H1 (cell line): ENCODE data around the gene GRM8. TPM values are rescaled to one million over a fixed set of nuclear protein-coding genes. Genes with fewer than 3 reads are reported as not detected.

Experiments used
- CTCF ChIA-PET: fragments of 300-600 bp; sonication (Branson Sonifier 250); formaldehyde crosslinking; loops from one replicate; lab custom pipeline; 2021; ENCODE audit not compliant: partially characterized antibody; lab: Charles Lee
- POLR2A ChIA-PET: fragments of 300-600 bp; sonication (Branson Sonifier 250); formaldehyde crosslinking; loops from one replicate; lab custom pipeline; 2021; ENCODE audit warnings: inconsistent platforms; ENCODE audit not compliant: partially characterized antibody; lab: Charles Lee
- DNase-seq, 2 experiments: peaks; one replicate each; pipeline versions ENCODE4 v3.0.0 to v3.0.0-alpha.2; 2010 to 2022; ENCODE audit warnings: low spot score in 2 of 2, low read depth in 1 of 2, mixed read lengths in 1 of 2
- FAIRE-seq: peaks from 2 replicates; lab custom pipeline; 2011; peaks lifted over from hg19 to GRCh38; lab: Jason Lieb, UNC
- H2AFZ ChIP-seq: 2 replicates; pipeline ENCODE4 v1.8.1; 2012; ENCODE audit warnings: low read length, inconsistent platforms
- H2AK5ac ChIP-seq: 2 replicates; pipeline ENCODE4 v1.6.1; 2013; ENCODE audit warnings: low read depth, low read length
- H2BK120ac ChIP-seq: replicated peaks from 2 replicates; pipeline ENCODE3; 2013; ENCODE audit warnings: low read depth, low read length, inconsistent platforms
- H2BK12ac ChIP-seq: 2 replicates; pipeline ENCODE4 v1.6.1; 2013; ENCODE audit warnings: low read depth, low read length
- H2BK15ac ChIP-seq: 2 replicates; pipeline ENCODE4 v1.6.1; 2013; ENCODE audit warnings: low read length
- H2BK20ac ChIP-seq: 2 replicates; pipeline ENCODE4 v1.6.1; 2013; ENCODE audit warnings: low read length
- H2BK5ac ChIP-seq: 2 replicates; pipeline ENCODE4 v1.6.1; 2013; ENCODE audit warnings: low read depth, low read length
- H3K14ac ChIP-seq: 2 replicates; pipeline ENCODE4 v1.6.1; 2013; ENCODE audit warnings: inconsistent platforms; ENCODE audit not compliant: insufficient read length
- H3K18ac ChIP-seq: 2 replicates; pipeline ENCODE4 v1.6.1; 2013; ENCODE audit warnings: low read length; ENCODE audit errors: extremely low read depth
- H3K23ac ChIP-seq: 2 replicates; pipeline ENCODE4 v1.6.1; 2013; ENCODE audit warnings: inconsistent platforms; ENCODE audit not compliant: insufficient read length
- H3K23me2 ChIP-seq: 2 replicates; pipeline ENCODE4 v1.6.1; 2013; ENCODE audit warnings: low read depth, low read length
- H3K27ac ChIP-seq: 2 replicates; pipeline ENCODE4 v1.6.1; 2011; ENCODE audit warnings: low read depth, low read length, inconsistent platforms
- H3K27me3 ChIP-seq, 4 experiments: replicated peaks in 1 of 4; 1 replicate in 1 of 4; 2 replicates in 3 of 4; pipeline versions ENCODE4 v1.6.1 to v1.8.1; 2011 to 2013; ENCODE audit warnings: low read length in 3 of 4, mild to moderate bottlenecking in 3 of 4, inconsistent platforms in 2 of 4, mixed read lengths in 2 of 4, moderate library complexity in 1 of 4; ENCODE audit not compliant: control insufficient read depth in 3 of 4, insufficient read depth in 3 of 4; ENCODE audit errors: extremely low read depth in 1 of 4
- H3K36me3 ChIP-seq, 4 experiments: 2 replicates each; pipeline versions ENCODE4 v1.6.1 to v1.8.1; 2011 to 2013; ENCODE audit warnings: mild to moderate bottlenecking in 4 of 4, low read length in 3 of 4, moderate library complexity in 2 of 4, control low read depth in 1 of 4, inconsistent platforms in 1 of 4; ENCODE audit not compliant: insufficient read depth in 4 of 4, control insufficient read depth in 2 of 4
- H3K4ac ChIP-seq: replicated peaks from 2 replicates; pipeline ENCODE3; 2013; ENCODE audit warnings: low read length, low read depth, mixed read lengths, inconsistent platforms; ENCODE audit not compliant: insufficient read length
- H3K4me1 ChIP-seq, 4 experiments: replicated peaks in 1 of 4; 1 replicate in 1 of 4; 2 replicates in 3 of 4; pipeline versions ENCODE4 v1.6.1 to v1.8.1; 2011 to 2013; ENCODE audit warnings: low read length in 3 of 4, inconsistent platforms in 2 of 4, mixed read lengths in 1 of 4; ENCODE audit not compliant: insufficient read depth in 4 of 4, control insufficient read depth in 3 of 4
- H3K4me2 ChIP-seq, 2 experiments: 2 replicates each; pipeline versions ENCODE4 v1.6.1 to v1.8.1; 2011 to 2013; ENCODE audit warnings: low read depth in 2 of 2, low read length in 2 of 2, control low read depth in 1 of 2, inconsistent platforms in 1 of 2, mild to moderate bottlenecking in 1 of 2; ENCODE audit not compliant: insufficient read depth in 1 of 2
- H3K4me3 ChIP-seq, 4 experiments: fragments of 200-600, 300-600 bp in 1 of 4; sonication (generic), shearing (Covaris generic), sonication (Bioruptor Twin) in 1 of 4; 2 replicates each; pipeline versions ENCODE4 v1.5.1 to v1.8.1; 2011 to 2016; ENCODE audit warnings: low read length in 4 of 4, low read depth in 3 of 4, control low read depth in 2 of 4, inconsistent platforms in 2 of 4, mild to moderate bottlenecking in 2 of 4, mixed read lengths in 1 of 4, moderate library complexity in 1 of 4; ENCODE audit not compliant: insufficient read depth in 2 of 4; ENCODE audit errors: extremely low read depth in 1 of 4
- H3K56ac ChIP-seq: replicated peaks from 2 replicates; pipeline ENCODE3; 2013; ENCODE audit warnings: low read depth, mild to moderate bottlenecking, mixed read lengths, low read length, inconsistent platforms; ENCODE audit not compliant: insufficient read length
- H3K79me1 ChIP-seq: 2 replicates; pipeline ENCODE4 v1.6.1; 2013; ENCODE audit warnings: low read depth, low read length, control low read depth
- H3K79me2 ChIP-seq, 2 experiments: 2 replicates each; pipeline versions ENCODE4 v1.6.1 to v1.8.1; 2012 to 2013; ENCODE audit warnings: low read length in 2 of 2, mild to moderate bottlenecking in 2 of 2, inconsistent platforms in 1 of 2; ENCODE audit not compliant: insufficient read depth in 2 of 2, control insufficient read depth in 1 of 2
- H3K9ac ChIP-seq, 4 experiments: replicated peaks in 1 of 4; 1 replicate in 1 of 4; 2 replicates in 3 of 4; pipeline versions ENCODE4 v1.6.1 to v1.8.1; 2011 to 2013; ENCODE audit warnings: low read depth in 3 of 4, low read length in 3 of 4, control low read depth in 2 of 4, mild to moderate bottlenecking in 2 of 4, moderate library complexity in 2 of 4, inconsistent platforms in 1 of 4; ENCODE audit errors: extremely low read depth in 1 of 4
- H3K9me3 ChIP-seq, 2 experiments: 2 replicates each; pipeline versions ENCODE4 v1.6.1 to v1.8.1; 2012 to 2013; ENCODE audit warnings: mild to moderate bottlenecking in 2 of 2, moderate library complexity in 2 of 2, control low read depth in 1 of 2, inconsistent platforms in 1 of 2, low read depth in 1 of 2, low read length in 1 of 2, mixed read lengths in 1 of 2; ENCODE audit not compliant: insufficient read depth in 2 of 2
- H4K20me1 ChIP-seq, 2 experiments: replicated peaks in 1 of 2; 2 replicates each; pipeline versions ENCODE3 to v1.8.1; 2011 to 2013; ENCODE audit warnings: inconsistent platforms in 2 of 2, low read length in 2 of 2, mild to moderate bottlenecking in 1 of 2; ENCODE audit not compliant: insufficient read depth in 2 of 2, control insufficient read depth in 1 of 2
- H4K5ac ChIP-seq: 2 replicates; pipeline ENCODE4 v1.6.1; 2013; ENCODE audit warnings: low read length, low read depth, mixed read lengths, inconsistent platforms; ENCODE audit not compliant: insufficient read length
- H4K8ac ChIP-seq: 2 replicates; pipeline ENCODE4 v1.8.0; 2013; ENCODE audit warnings: mild to moderate bottlenecking, moderate library complexity, low read length, inconsistent platforms; ENCODE audit not compliant: insufficient read depth; ENCODE audit errors: extremely low read depth
- H4K91ac ChIP-seq: replicated peaks from 2 replicates; pipeline ENCODE3; 2013; ENCODE audit warnings: low read length, mixed read lengths, inconsistent platforms; ENCODE audit not compliant: insufficient read length
- BACH1 ChIP-seq: IDR thresholded peaks from 2 replicates; pipeline ENCODE4 v1.6.1; 2012; ENCODE audit warnings: low read length, improper control_type of control experiment
- CBX8 ChIP-seq: fragments of 300-800, 300-1000 bp; sonication (generic); IDR thresholded peaks from 2 replicates; pipeline ENCODE4 v1.7.1; 2016; ENCODE audit warnings: low read depth, low read length, borderline replicate concordance
- CEBPB ChIP-seq: IDR thresholded peaks from 2 replicates; pipeline ENCODE4 v1.6.1; 2012; ENCODE audit warnings: low read depth, low read length
- CHD1 ChIP-seq: IDR thresholded peaks from 2 replicates; pipeline ENCODE4 v1.6.1; 2012; ENCODE audit warnings: low read depth, low read length, improper control_type of control experiment
- GABPA ChIP-seq: IDR thresholded peaks from 2 replicates; pipeline ENCODE4 v1.6.1; 2011; ENCODE audit warnings: mild to moderate bottlenecking, low read length, moderate library complexity, borderline replicate concordance; ENCODE audit not compliant: insufficient read depth
- GTF2F1 ChIP-seq: IDR thresholded peaks from 2 replicates; pipeline ENCODE4 v1.6.1; 2012; ENCODE audit warnings: low read depth, low read length, improper control_type of control experiment, borderline replicate concordance
- JUND ChIP-seq: IDR thresholded peaks from 2 replicates; pipeline ENCODE4 v1.6.1; 2011; ENCODE audit warnings: mild to moderate bottlenecking, improper control_type of control experiment, low read length
- PHF8 ChIP-seq: fragments of 200-600 bp; sonication (generic); conservative IDR thresholded peaks from 2 replicates; pipeline ENCODE4 v1.7.1; 2012; ENCODE audit warnings: low read depth, mild to moderate bottlenecking, inconsistent platforms, low read length, moderate library complexity
- POLR2AphosphoS5 ChIP-seq: IDR thresholded peaks from 2 replicates; pipeline ENCODE4 v1.6.1; 2011; ENCODE audit warnings: low read depth, low read length
- RNF2 ChIP-seq: fragments of 200-900, 300-1000 bp; sonication (generic); IDR thresholded peaks from 2 replicates; pipeline ENCODE4 v1.7.1; 2016; ENCODE audit warnings: borderline replicate concordance, low read depth, mild to moderate bottlenecking, antibody characterized with exemption, low read length; ENCODE audit not compliant: poor library complexity, severe bottlenecking; ENCODE audit errors: missing control alignments
- SIX5 ChIP-seq: IDR thresholded peaks from 2 replicates; pipeline ENCODE4 v1.6.1; 2011; ENCODE audit warnings: mild to moderate bottlenecking, low read depth, low read length
- SP1 ChIP-seq: IDR thresholded peaks from 2 replicates; pipeline ENCODE4 v1.6.1; 2011; ENCODE audit warnings: low read depth, low read length
- YY1 ChIP-seq: IDR thresholded peaks from 2 replicates; pipeline ENCODE4 v1.6.1; 2011; ENCODE audit warnings: low read depth, mild to moderate bottlenecking, low read length
- WGBS, 2 experiments: shearing (Covaris generic) in 1 of 2; methylation state at CpG; one replicate each; pipeline versions ENCODE4 v1.1.6 to v1.1.7; 2013 to 2015; ENCODE audit warnings: low lambda C conversion rate in 2 of 2, mixed read lengths in 2 of 2, inconsistent platforms in 1 of 2, low coverage in 1 of 2, missing lambda C conversion rate in 1 of 2; ENCODE audit not compliant: insufficient replicate concordance in 2 of 2, insufficient coverage in 1 of 2, insufficient read length in 1 of 2; ENCODE audit errors: extremely low coverage in 1 of 2, missing lambda C conversion rate in 1 of 2; 5-methylcytosine and 5-hydroxymethylcytosine counted together
- polyA plus RNA-seq, 7 experiments: library from polyadenylated mRNA; depleted of rRNA in 3 of 7; stranded (reverse) in 5 of 7; unstranded in 2 of 7; fragments of >200 nt in 5 of 7; fragments of 200-250 nt in 2 of 7; gene quantifications; 1 replicate in 5 of 7; 2 replicates in 1 of 7; 4 replicates in 1 of 7; pipeline versions ENCODE4 v1.2.1 to v1.2.3, GENCODE V29; 2011 to 2013; ENCODE audit warnings: missing spikeins in 2 of 7, mixed read lengths in 2 of 7
- total RNA-seq: library from RNA; stranded (reverse); fragmentation: NEBNext Ultra II Directional; extraction: Animal tissue kit (Norgen Biotek cat#: 25700); gene quantifications from 2 replicates; pipeline ENCODE4 v1.2.1, GENCODE V29; 2021

Gene GRM8
- total and polyA plus RNA-seq, 2 of the 8 experiments (the other 6 are each of a cell fraction or from before 2014, with no cell fraction given), result 2.6 to 2.8 TPM

GRCh38 chr7:126574276-126575250 is 678.2 kb downstream of the GRM8 start:
- H3K18ac ChIP-seq, result no peak overlapping the region
- no peak overlapping the region for H2BK12ac ChIP-seq
- no peak overlapping the region for H2BK5ac ChIP-seq
- no peak overlapping the region for H3K4ac ChIP-seq
- no peak overlapping the region for H2AK5ac ChIP-seq
- ChIA-PET POLR2A (no interaction called here), CTCF (interaction anchor here (0.9 to 2.0 kb wide), 2 partner anchors 34 to 36 kb away, joined by 3 to 7 read pairs; no protein-coding TSS in a partner anchor)
- H3K79me2 ChIP-seq, result no peaks in the 10 kb centered on the region
- peaks cover 0 to 3% (median 0%) of the 10 kb centered on the region in 4 experiments; a peak in 1 of 7 replicates for H3K4me1 ChIP-seq
- no peak overlapping the region for H3K4me2 ChIP-seq
- no peak overlapping the region for H2AFZ ChIP-seq
- DNase-seq, result peak in 1 of 2 experiments; percentile 9
- H3K4me3 ChIP-seq, result no peak overlapping the region
- H3K27ac ChIP-seq, result no peak overlapping the region
- H3K27me3 ChIP-seq, result no peaks in the 10 kb centered on the region
- H3K9me3 ChIP-seq, result no peaks in the 10 kb centered on the region
- H3K56ac ChIP-seq, result no peak overlapping the region
- H3K36me3 ChIP-seq, result no peaks in the 10 kb centered on the region
- H3K9ac ChIP-seq, result no peak overlapping the region
- no peak overlapping the region for H3K23ac ChIP-seq
- H2BK15ac ChIP-seq, result no peak overlapping the region
- H3K14ac ChIP-seq, result no peak overlapping the region
- no peak overlapping the region for H4K91ac ChIP-seq
- no peaks in the 10 kb centered on the region for H3K23me2 ChIP-seq
- 96% methylated on average over 6 of the region's 6 CpGs; no CpG with 5 or more reads in 1 of the 2 experiments for WGBS, 2 experiments
- H3K79me1 ChIP-seq, result no peaks in the 10 kb centered on the region
- FAIRE-seq, result no peak
- H4K20me1 ChIP-seq, result no peaks in the 10 kb centered on the region
- H2BK20ac ChIP-seq, result no peak overlapping the region
- H4K5ac ChIP-seq, result no peak overlapping the region
- no peak overlapping the region for H2BK120ac ChIP-seq
- no peak overlapping the region for H4K8ac ChIP-seq
- TF ChIP-seq BACH1, result no peak
- TF ChIP-seq GTF2F1, result no peak
- no peak for TF ChIP-seq JUND
- no peak for TF ChIP-seq CEBPB
- TF ChIP-seq CHD1, result no peak
- TF ChIP-seq RNF2, result no peak
- TF ChIP-seq SP1, result no peak
- no peak for TF ChIP-seq GABPA
- no peak for TF ChIP-seq CBX8
- no peak for TF ChIP-seq SIX5
- TF ChIP-seq POLR2AphosphoS5, result no peak
- TF ChIP-seq YY1, result no peak
- no peak for TF ChIP-seq PHF8
